Adrenal gland (tissue), 12 donors: Measurements from ENCODE around the gene CA5A. TPM values are rescaled to one million over a fixed set of nuclear protein-coding genes. Genes with fewer than 3 reads are reported as not detected.

Experiments used
- DNase-seq, 7 donors: peaks; one replicate each; pipeline ENCODE4 v3.0.0-alpha.2; 2019 to 2020
- H3K27ac ChIP-seq, 5 donors: fragments of 200-600 bp; sonication (generic) in 4 of 5; 1 replicate in 3 of 5; 2 replicates in 2 of 5; pipeline versions ENCODE4 v1.5.1 to v1.8.0; 2016 to 2020; ENCODE audit warnings: mild to moderate bottlenecking in 1 of 5
- H3K27me3 ChIP-seq: fragments of 200-600 bp; 2 replicates; pipeline ENCODE4 v1.8.0; 2021
- H3K36me3 ChIP-seq, 2 donors: fragments of 200-600 bp; replicated peaks in 1 of 2; 1 replicate in 1 of 2; 2 replicates in 1 of 2; pipeline versions ENCODE4 v1.5.1 to v1.8.0; 2018 to 2022
- H3K4me1 ChIP-seq, 2 donors: fragments of 200-600 bp; replicated peaks in 1 of 2; 1 replicate in 1 of 2; 2 replicates in 1 of 2; pipeline versions ENCODE4 v1.5.1 to v1.8.0; 2018 to 2021
- H3K4me3 ChIP-seq, 4 donors: fragments of 200-600 bp; sonication (generic) in 3 of 4; one replicate each; pipeline ENCODE4 v1.5.1; 2016 to 2018
- H3K9me3 ChIP-seq, 3 donors: fragments of 200-600 bp; sonication (generic) in 1 of 3; replicated peaks in 1 of 3; 1 replicate in 2 of 3; 2 replicates in 1 of 3; pipeline versions ENCODE4 v1.5.1 to v1.8.0; 2016 to 2021
- CTCF ChIP-seq, 6 experiments: fragments of 450-650 bp in 4 of 6; fragments of 200-600 bp in 2 of 6; sonication (generic) in 1 of 6; IDR thresholded peaks; 1 replicate in 5 of 6; 2 replicates in 1 of 6; pipeline versions ENCODE4 v1.5.1 to v1.8.0; 2016 to 2021; ENCODE audit warnings: antibody characterized with exemption in 6 of 6, mild to moderate bottlenecking in 2 of 6, moderate library complexity in 1 of 6
- POLR2A ChIP-seq, 2 donors: fragments of 450-650 bp; IDR thresholded peaks; one replicate each; pipeline ENCODE4 v1.6.1; 2017; ENCODE audit warnings: antibody characterized with exemption in 2 of 2, mild to moderate bottlenecking in 2 of 2, moderate library complexity in 1 of 2
- WGBS, 4 donors: extraction: QIAGEN DNeasy Blood & Tissue Kit in 2 of 4; methylation state at CpG; one replicate each; pipeline versions ENCODE4 v1.1.5 to v1.1.7; 2013 to 2017; 5-methylcytosine and 5-hydroxymethylcytosine counted together
- intact Hi-C, 2 donors: fragments of 100-400 bp; cut with DNase I; formaldehyde crosslinking; loops; one replicate each; pipeline versions ENCODE4 v1.14.1 to v1.15.0; 2022 to 2023
- polyA plus RNA-seq, 3 donors: library from polyadenylated mRNA; stranded (reverse); fragments of 200-250 nt in 2 of 3; fragments of 350-450 nt in 1 of 3; fragmentation: Illumina TruSeq in 1 of 3; extraction: RNeasy Lipid Tissue Mini Kit (QIAGEN cat#74804) in 1 of 3; gene quantifications; one replicate each; pipeline ENCODE4 v1.2.3, GENCODE V29; 2013 to 2014
- total RNA-seq, 9 donors: library from RNA; depleted of rRNA in 4 of 9; stranded (reverse); fragments of >200 nt in 4 of 9; fragments of 120-200 nt in 1 of 9; fragmentation: NEBNext Ultra II Directional in 1 of 9; extraction: Animal tissue kit (Norgen Biotek cat#: 25700) in 1 of 9; gene quantifications; one replicate each; pipeline versions ENCODE4 v1.1.0 to v1.2.4, GENCODE V29; 2013 to 2023
- donor health status: healthy with polysubstance abuse.
- donor health status: Bipolar disorder and iron deficiency.
- donor health status: DM: yes; HTN: yes; CAD: no.
- donor health status: DM: no; HTN: no; CAD: no.
- donor health status: DM: no; HTN: no; CAD: no.
- donor health status: DM: yes; HTN: yes; CAD: no.

CA5A gene
- total and polyA plus RNA-seq, 12 donors: 0.17 to 0.56 TPM; not detected in 10

DNA sequence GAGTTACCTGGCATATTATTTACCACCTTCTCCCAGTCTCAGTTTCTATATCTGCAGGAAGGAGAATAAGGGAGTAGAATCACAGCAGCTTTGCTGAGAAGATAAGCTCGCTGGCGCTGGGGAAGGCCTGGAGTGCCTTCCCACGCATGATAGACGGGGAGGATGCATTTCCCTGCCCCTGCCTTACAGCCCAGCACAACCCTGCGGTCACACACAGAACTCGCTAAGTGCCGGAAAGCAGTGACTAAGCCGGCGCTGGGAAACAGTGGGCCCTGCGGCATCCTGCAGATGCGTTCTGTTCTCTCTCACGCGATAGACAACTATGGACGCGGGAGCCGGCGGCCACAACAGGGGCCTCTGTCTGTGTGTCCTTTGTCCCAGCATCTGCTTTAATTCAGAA lies 4.8 kb downstream of the CA5A start:
- no peaks in the 10 kb centered on the region for H3K9me3 ChIP-seq
- H3K27ac ChIP-seq: no peak overlapping the region
- no peak for DNase-seq
- H3K4me3 ChIP-seq: no peak overlapping the region
- intact Hi-C loops: no loop called here
- H3K4me1 ChIP-seq: no peaks in the 10 kb centered on the region
- TF ChIP-seq POLR2A (IDR thresholded peaks at IDR 0.05) (no peak), CTCF (IDR thresholded peaks at IDR 0.05) (no peak)
- no peaks in the 10 kb centered on the region for H3K36me3 ChIP-seq
- 85 to 96% (median 93%) methylated on average over 17 of the region's 17 CpGs for WGBS, 4 donors
- no peaks in the 10 kb centered on the region for H3K27me3 ChIP-seq

GRCh38 chr16:87930456-87930855 lies 5.9 kb downstream of the CA5A start:
- no peaks in the 10 kb centered on the region for H3K9me3 ChIP-seq
- no peak overlapping the region for H3K27ac ChIP-seq
- H3K4me1 ChIP-seq: no peaks in the 10 kb centered on the region
- TF ChIP-seq CTCF (IDR thresholded peaks at IDR 0.05): peak in 1 of 6 experiments; percentile 17
- no peak for TF ChIP-seq POLR2A (IDR thresholded peaks at IDR 0.05)
- intact Hi-C loops: no loop called here
- no peaks in the 10 kb centered on the region for H3K36me3 ChIP-seq
- H3K4me3 ChIP-seq: no peak overlapping the region
- 50 to 70% (median 67%) methylated on average over 9 to 11 of the region's 11 CpGs for WGBS, 4 donors
- no peak for DNase-seq
- no peaks in the 10 kb centered on the region for H3K27me3 ChIP-seq

DNA sequence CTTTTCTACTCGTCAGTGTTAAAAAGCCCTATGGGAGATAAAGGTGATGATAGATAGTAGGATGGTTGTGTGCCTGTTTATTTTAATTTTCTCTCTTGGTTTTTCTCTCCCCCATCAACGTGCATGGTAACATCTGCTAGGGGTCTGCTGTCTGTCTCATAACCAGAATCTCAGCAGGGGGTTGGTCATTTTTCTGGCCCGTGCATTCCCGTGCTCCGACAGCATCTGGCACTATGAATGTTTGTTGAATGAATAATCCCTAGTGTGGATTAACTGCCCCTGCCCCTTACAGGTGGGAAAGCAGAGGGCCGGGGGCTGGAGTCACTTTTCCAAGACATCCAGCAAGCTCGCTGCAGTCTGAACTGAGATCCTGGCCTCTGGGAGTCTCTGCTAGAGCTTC lies 6.3 kb downstream of the CA5A start:
- H3K36me3 ChIP-seq: no peaks in the 10 kb centered on the region
- H3K4me1 ChIP-seq: no peaks in the 10 kb centered on the region
- no peaks in the 10 kb centered on the region for H3K9me3 ChIP-seq
- TF ChIP-seq POLR2A (IDR thresholded peaks at IDR 0.05) (no peak), CTCF (IDR thresholded peaks at IDR 0.05) (no peak)
- no peak overlapping the region for H3K4me3 ChIP-seq
- H3K27ac ChIP-seq: no peak overlapping the region
- 70 to 78% (median 74%) methylated on average over 5 to 7 of the region's 7 CpGs for WGBS, 4 donors
- no peak for DNase-seq
- intact Hi-C loops: no loop called here
- H3K27me3 ChIP-seq: no peaks in the 10 kb centered on the region

DNA sequence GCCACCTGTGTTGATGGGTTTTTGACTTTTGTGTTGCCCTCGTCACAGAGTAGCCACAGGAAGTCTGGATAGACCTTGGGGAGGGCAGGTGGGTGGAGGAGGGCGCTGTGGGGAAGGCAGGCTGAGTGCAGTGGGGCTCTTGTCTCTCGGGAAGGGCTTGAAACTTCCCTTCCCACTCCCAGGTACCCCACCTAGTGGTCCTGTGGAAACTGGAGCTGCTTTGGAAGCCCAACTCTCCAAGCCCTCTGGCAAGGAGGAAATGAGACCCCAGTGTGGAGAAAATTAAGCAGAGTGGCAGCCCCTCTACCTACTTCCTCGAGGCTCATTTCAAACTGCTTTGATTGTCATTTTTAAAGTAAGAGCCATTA lies 9.2 kb downstream of the CA5A start:
- WGBS, 4 donors: 37 to 75% (median 58%) methylated on average over 2 to 4 of the region's 4 CpGs
- intact Hi-C loops: no loop called here
- no peak overlapping the region for H3K4me3 ChIP-seq
- no peaks in the 10 kb centered on the region for H3K27me3 ChIP-seq
- TF ChIP-seq POLR2A (IDR thresholded peaks at IDR 0.05) (no peak), CTCF (IDR thresholded peaks at IDR 0.05) (no peak)
- no peaks in the 10 kb centered on the region for H3K36me3 ChIP-seq
- no peak for DNase-seq
- no peaks in the 10 kb centered on the region for H3K9me3 ChIP-seq
- H3K27ac ChIP-seq: no peak overlapping the region
- H3K4me1 ChIP-seq: peaks cover 7 to 10% of the 10 kb centered on the region in 2 donors
